Jurkat, Clone E6-1 (cell line): ENCODE data around the gene BHLHA15. TPM values are rescaled to one million over a fixed set of nuclear protein-coding genes. Genes with fewer than 3 reads are reported as not detected.
A peak's percentile ranks its signal among the peaks of the same experiment; 100 is the strongest.

Source experiments
- DNase-seq: peaks from one replicate; pipeline ENCODE4 v3.0.0-alpha.2; 2011; ENCODE audit warnings: low read depth, low spot score
- H3K4me3 ChIP-seq: 2 replicates; pipeline ENCODE4 v1.5.1; 2011; ENCODE audit warnings: mild to moderate bottlenecking, low read length, control low read depth, moderate library complexity
- polyA plus RNA-seq: library from polyadenylated mRNA; unstranded; fragments of >200 nt; gene quantifications from one replicate; pipeline ENCODE4 v1.2.1, GENCODE V29; 2012; ENCODE audit warnings: missing spikeins; ENCODE audit not compliant: insufficient read length, insufficient read depth

BHLHA15 gene
- not detected for polyA plus RNA-seq

- no peak within 1 kb of the TSS for H3K4me3 ChIP-seq
- no peak for DNase-seq
Measured at GRCh38 chr7:98211221-98211675, at the start of gene BHLHA15. Gene BHLHA15 (plus strand): TSS chr7:98211439. CDS start chr7:98212310, 871 bp downstream.

GRCh38 chr7:98162758-98163157 is 48.5 kb upstream of the BHLHA15 start:
- DNase-seq: no peak
- no peak overlapping the region for H3K4me3 ChIP-seq

- DNase-seq: no peak
- no peak overlapping the region for H3K4me3 ChIP-seq
Measured at GRCh38 chr7:98163269-98163668, 48.0 kb upstream of the BHLHA15 start.

GRCh38 chr7:98163704-98164494 is 47.3 kb upstream of the BHLHA15 start:
- DNase-seq: no peak
- no peak overlapping the region for H3K4me3 ChIP-seq

GRCh38 chr7:98165827-98166667 is 45.2 kb upstream of the BHLHA15 start:
- DNase-seq: peak; percentile 4
- H3K4me3 ChIP-seq: no peak overlapping the region

GRCh38 chr7:98166668-98166970 is 44.6 kb upstream of the BHLHA15 start:
- no peak for DNase-seq
- H3K4me3 ChIP-seq: no peak overlapping the region

GRCh38 chr7:98167653-98168052 is 43.6 kb upstream of the BHLHA15 start:
- no peak for DNase-seq
- no peak overlapping the region for H3K4me3 ChIP-seq

GRCh38 chr7:98168181-98168903 is 42.9 kb upstream of the BHLHA15 start:
- no peak overlapping the region for H3K4me3 ChIP-seq
- DNase-seq: peak; percentile 53

GRCh38 chr7:98168904-98169621 is 42.2 kb upstream of the BHLHA15 start:
- no peak overlapping the region for H3K4me3 ChIP-seq
- DNase-seq: no peak

GRCh38 chr7:98170966-98171365 is 40.3 kb upstream of the BHLHA15 start:
- no peak for DNase-seq
- H3K4me3 ChIP-seq: no peak overlapping the region

- DNase-seq: no peak
- H3K4me3 ChIP-seq: no peak overlapping the region
Measured at GRCh38 chr7:98171449-98171848, 39.8 kb upstream of the BHLHA15 start.

- DNase-seq: no peak
- no peak overlapping the region for H3K4me3 ChIP-seq
Measured at GRCh38 chr7:98174334-98175259, 36.6 kb upstream of the BHLHA15 start.

- DNase-seq: no peak
- H3K4me3 ChIP-seq: no peak overlapping the region
Measured at GRCh38 chr7:98175260-98175940, 35.8 kb upstream of the BHLHA15 start.

GRCh38 chr7:98177553-98177952 is 33.7 kb upstream of the BHLHA15 start:
- DNase-seq: no peak
- no peak overlapping the region for H3K4me3 ChIP-seq

- no peak for DNase-seq
- H3K4me3 ChIP-seq: no peak overlapping the region
Measured at GRCh38 chr7:98178321-98178720, 32.9 kb upstream of the BHLHA15 start.

- DNase-seq: no peak
- H3K4me3 ChIP-seq: no peak overlapping the region
Measured at GRCh38 chr7:98178762-98179490, 32.3 kb upstream of the BHLHA15 start.

GRCh38 chr7:98180751-98181150 is 30.5 kb upstream of the BHLHA15 start:
- no peak for DNase-seq
- no peak overlapping the region for H3K4me3 ChIP-seq
